GM23338 (cell line): ENCODE results near the gene NR4A1. TPM values are rescaled to one million over a fixed set of nuclear protein-coding genes. Genes with fewer than 3 reads are reported as not detected.
A peak's percentile ranks its signal among the peaks of the same experiment; 100 is the strongest.

Source experiments
- ATAC-seq: fragments of 200-7000 bp; cut with Tn5 transposase; 3 replicates; pipeline ENCODE4 v1.9.1; 2020
- DNase-seq: peaks from one replicate; pipeline ENCODE4 v3.0.0-alpha.2; 2015; ENCODE audit warnings: low spot score
- H2AFZ ChIP-seq: fragments of 200-600 bp; sonication (generic); 2 replicates; pipeline ENCODE4 v1.8.0; 2016; ENCODE audit warnings: antibody characterized with exemption, mild to moderate bottlenecking, moderate library complexity
- H3F3A ChIP-seq: fragments of 200-600 bp; sonication (generic); replicated peaks from 2 replicates; pipeline ENCODE4 v1.8.0; 2017; ENCODE audit warnings: antibody characterized with exemption, mixed run types, low read depth
- H3K27ac ChIP-seq: fragments of 200-600 bp; sonication (generic); 2 replicates; pipeline ENCODE4 v1.6.1; 2016; ENCODE audit warnings: low read depth
- H3K27me3 ChIP-seq: fragments of 200-600 bp; sonication (generic); 2 replicates; pipeline ENCODE4 v1.8.0; 2016; ENCODE audit warnings: mild to moderate bottlenecking, mixed run types, moderate library complexity; ENCODE audit not compliant: insufficient read depth
- H3K36me3 ChIP-seq: fragments of 200-600 bp; sonication (generic); 2 replicates; pipeline ENCODE4 v1.8.0; 2016; ENCODE audit warnings: mild to moderate bottlenecking; ENCODE audit not compliant: insufficient read depth
- H3K4me1 ChIP-seq: fragments of 200-600 bp; sonication (generic); 2 replicates; pipeline ENCODE4 v1.8.0; 2016; ENCODE audit warnings: mild to moderate bottlenecking, moderate library complexity; ENCODE audit not compliant: insufficient read depth
- H3K4me2 ChIP-seq: fragments of 200-600 bp; sonication (generic); 2 replicates; pipeline ENCODE4 v1.7.1; 2017; ENCODE audit warnings: mixed run types
- H3K4me3 ChIP-seq: fragments of 200-600 bp; sonication (generic); 2 replicates; pipeline ENCODE4 v1.6.1; 2016; ENCODE audit warnings: mixed run types
- H3K79me2 ChIP-seq: fragments of 200-600 bp; sonication (generic); replicated peaks from 2 replicates; pipeline ENCODE4 v1.8.0; 2017; ENCODE audit warnings: mild to moderate bottlenecking; ENCODE audit not compliant: insufficient read depth
- H3K9me2 ChIP-seq: fragments of 200-600 bp; sonication (generic); 2 replicates; pipeline ENCODE4 v1.8.0; 2017; ENCODE audit not compliant: insufficient read depth
- H4K20me1 ChIP-seq: fragments of 200-600 bp; sonication (generic); replicated peaks from 2 replicates; pipeline ENCODE4 v1.8.0; 2017; ENCODE audit warnings: mild to moderate bottlenecking; ENCODE audit not compliant: insufficient read depth
- H3K27ac Mint-ChIP-seq: 2 replicates; pipeline ENCODE4 v1.8.0; 2020; ENCODE audit warnings: inconsistent platforms, mild to moderate bottlenecking, moderate library complexity, mixed read lengths
- H3K27me3 Mint-ChIP-seq: 3 replicates; pipeline ENCODE4 v1.8.0; 2022; ENCODE audit warnings: low read depth, mild to moderate bottlenecking, moderate library complexity, mixed read lengths, inconsistent platforms; ENCODE audit not compliant: insufficient read depth, poor library complexity
- H3K36me3 Mint-ChIP-seq: 3 replicates; pipeline ENCODE4 v1.8.0; 2021; ENCODE audit warnings: low read depth, mild to moderate bottlenecking, inconsistent platforms, moderate library complexity, mixed read lengths
- H3K4me1 Mint-ChIP-seq: 3 replicates; pipeline ENCODE4 v1.8.0; 2020; ENCODE audit warnings: mild to moderate bottlenecking, inconsistent platforms, mixed read lengths
- H3K4me3 Mint-ChIP-seq: 3 replicates; pipeline ENCODE4 v1.8.0; 2021; ENCODE audit warnings: moderate library complexity, mild to moderate bottlenecking, inconsistent platforms, mixed read lengths
- H3K9me3 Mint-ChIP-seq: 3 replicates; pipeline ENCODE4 v1.8.0; 2020; ENCODE audit warnings: moderate library complexity, mild to moderate bottlenecking, inconsistent platforms, mixed read lengths
- CREB1 ChIP-seq: fragments of 250-450 bp; sonication (Bioruptor Pico); IDR thresholded peaks from 2 replicates; pipeline ENCODE4 v1.5.0; 2020; ENCODE audit warnings: low read depth, mild to moderate bottlenecking, moderate library complexity
- ETS1 ChIP-seq: IDR thresholded peaks from 2 replicates; pipeline ENCODE4 v1.6.1; 2016; ENCODE audit warnings: antibody characterized with exemption
- EZH2 ChIP-seq: fragments of 200-600 bp; sonication (generic); IDR thresholded peaks from one replicate; pipeline ENCODE4 v1.8.0; 2017; ENCODE audit warnings: antibody characterized with exemption, mild to moderate bottlenecking, low read depth; ENCODE audit not compliant: unreplicated experiment
- EZH2phosphoT487 ChIP-seq: fragments of 200-600 bp; sonication (generic); IDR thresholded peaks from one replicate; pipeline ENCODE4 v1.8.1; 2018; ENCODE audit warnings: antibody characterized with exemption; ENCODE audit not compliant: unreplicated experiment
- JUNB ChIP-seq: IDR thresholded peaks from one replicate; pipeline ENCODE4 v1.6.1; 2016; ENCODE audit warnings: antibody characterized with exemption; ENCODE audit not compliant: unreplicated experiment
- NANOG ChIP-seq: IDR thresholded peaks from 2 replicates; pipeline ENCODE4 v1.6.1; 2016; ENCODE audit warnings: antibody characterized with exemption, borderline replicate concordance
- REST ChIP-seq: IDR thresholded peaks from one replicate; pipeline ENCODE4 v1.6.1; 2018; ENCODE audit warnings: antibody characterized with exemption; ENCODE audit not compliant: unreplicated experiment
- STAT1 ChIP-seq: IDR thresholded peaks from one replicate; pipeline ENCODE4 v1.6.1; 2016; ENCODE audit warnings: antibody characterized with exemption; ENCODE audit not compliant: unreplicated experiment
- ZNF331 ChIP-seq: fragments of 250-450 bp; sonication (Bioruptor Pico); IDR thresholded peaks from 2 replicates; pipeline ENCODE4 v1.5.0; 2020; ENCODE audit warnings: low read depth, mild to moderate bottlenecking, moderate library complexity
- ZNF462 ChIP-seq: fragments of 250-450 bp; sonication (Bioruptor Pico); IDR thresholded peaks from 2 replicates; pipeline ENCODE4 v1.5.0; 2020; ENCODE audit warnings: mild to moderate bottlenecking, moderate library complexity
- polyA plus RNA-seq: library from polyadenylated mRNA; unstranded; fragments of >200 nt; fragmentation: Nextera tagmentation; extraction: Ambion mirVana; gene quantifications from 2 replicates; pipeline ENCODE4 v1.2.1, GENCODE V29; 2016
- total RNA-seq: library from RNA; depleted of rRNA; stranded (reverse); fragments of >200 nt; shearing (Covaris generic); gene quantifications from 2 replicates; pipeline ENCODE4 v1.2.3, GENCODE V29; 2014

Gene NR4A1
- total and polyA plus RNA-seq, 2 experiments from 2014 or later, result 7.5 to 19.1 TPM

GRCh38 chr12:52084491-52085231 lies 33.4 kb downstream of the NR4A1 start:
- Histone ChIP-seq H2AFZ (no peak overlapping the region), H3K4me3 (no peak overlapping the region), H3K9me2 (no peaks in the 10 kb centered on the region), H3K27me3 (peaks cover 4% of the 10 kb centered on the region; the same call in 1 of the 2 replicates), H3F3A (0 out of 2 replicates have a peak, but pooled peaks cover 4% of the 10 kb centered on the region), H3K36me3 (no peaks in the 10 kb centered on the region), H3K4me1 (peaks cover 30% of the 10 kb centered on the region; the same call in 1 of the 2 replicates), H3K27ac (no peak overlapping the region), H4K20me1 (no peaks in the 10 kb centered on the region), H3K4me2 (no peak overlapping the region), H3K79me2 (no peaks in the 10 kb centered on the region)
- no peak for TF ChIP-seq ETS1
- Mint-ChIP-seq H3K36me3 (no peaks in the 10 kb centered on the region; the same call in 2 of the 3 replicates), H3K9me3 (no peaks in the 10 kb centered on the region), H3K27me3 (peaks cover 13% of the 10 kb centered on the region), H3K4me3 (no peak overlapping the region), H3K27ac (no peak overlapping the region), H3K4me1 (peaks cover 31% of the 10 kb centered on the region)
- no peak for DNase-seq
- ATAC-seq, result no peak

- peaks cover 23% of the 10 kb centered on the region; the same call in 1 of the 2 replicates for H3K4me1 ChIP-seq
- Mint-ChIP-seq H3K9me3 (no peaks in the 10 kb centered on the region), H3K4me1 (peaks cover 24% of the 10 kb centered on the region), H3K4me3 (no peak overlapping the region), H3K36me3 (no peaks in the 10 kb centered on the region; the same call in 2 of the 3 replicates), H3K27me3 (peaks cover 11% of the 10 kb centered on the region), H3K27ac (peak overlapping the region; percentile 17; the same call in 1 of the 2 replicates)
- H3K4me2 ChIP-seq, result no peak overlapping the region
- 0 out of 2 replicates have a peak, but pooled peaks cover 4% of the 10 kb centered on the region for H3F3A ChIP-seq
- no peaks in the 10 kb centered on the region for H3K36me3 ChIP-seq
- H3K27me3 ChIP-seq, result no peaks in the 10 kb centered on the region
- no peak overlapping the region for H2AFZ ChIP-seq
- H3K4me3 ChIP-seq, result no peak overlapping the region
- ATAC-seq, result no peak
- H3K79me2 ChIP-seq, result no peaks in the 10 kb centered on the region
- no peaks in the 10 kb centered on the region for H4K20me1 ChIP-seq
- H3K9me2 ChIP-seq, result no peaks in the 10 kb centered on the region
- H3K27ac ChIP-seq, result no peak overlapping the region
- DNase-seq, result no peak
- TF ChIP-seq EZH2phosphoT487 (no peak), STAT1 (no peak), ZNF331 (CRISPR knock-in tag) (no peak), REST (no peak), EZH2 (no peak), CREB1 (CRISPR knock-in tag) (no peak), ZNF462 (CRISPR knock-in tag) (no peak), NANOG (no peak), JUNB (no peak)
Measured at GRCh38 chr12:52085682-52086180, 34.5 kb downstream of the NR4A1 start.
